Left ventricle myocardium inferior (tissue), 1 donor: ENCODE results near the gene SYVN1. TPM values are rescaled to one million over a fixed set of nuclear protein-coding genes. Genes with fewer than 3 reads are reported as not detected.

Experiments used
- DNase-seq: peaks from one replicate; pipeline ENCODE4 v3.0.0-alpha.2; 2020
- H3K27ac ChIP-seq: fragments of 200-600 bp; replicated peaks from 2 replicates; pipeline ENCODE4 v1.8.0; 2021
- H3K27me3 ChIP-seq: fragments of 200-600 bp; 2 replicates; pipeline ENCODE4 v1.8.0; 2021; ENCODE audit warnings: low read depth
- H3K36me3 ChIP-seq: fragments of 200-600 bp; 2 replicates; pipeline ENCODE4 v1.8.0; 2021
- H3K4me1 ChIP-seq: fragments of 200-600 bp; 2 replicates; pipeline ENCODE4 v1.8.0; 2021
- H3K4me3 ChIP-seq: fragments of 200-600 bp; 2 replicates; pipeline ENCODE4 v1.8.0; 2021; ENCODE audit warnings: mild to moderate bottlenecking, moderate library complexity
- H3K9me3 ChIP-seq: fragments of 200-600 bp; replicated peaks from 2 replicates; pipeline ENCODE4 v1.8.0; 2021
- intact Hi-C: fragments of 100-400 bp; cut with micrococcal nuclease; formaldehyde crosslinking; loops from one replicate; pipeline ENCODE4 v1.11.0; 2022
- long read RNA-seq: library from polyadenylated mRNA; unstranded; transcript quantifications from one replicate; pipeline ENCODE4 v2.0.0, GENCODE V29; 2021
- total RNA-seq: library from RNA; stranded (reverse); fragmentation: NEBNext Ultra II Directional; extraction: Animal tissue kit (Norgen Biotek cat#: 25700); gene quantifications from one replicate; pipeline ENCODE4 v1.2.1, GENCODE V29; 2021
- TF ChIP-seq, protein P1 (sequence below): fragments of 200-600 bp; IDR thresholded peaks from 2 replicates; pipeline ENCODE4 v1.8.0; 2021; ENCODE audit warnings: antibody characterized with exemption, mild to moderate bottlenecking, borderline replicate concordance
- donor health status: DM: no; HTN: yes; CAD: no; lungs with severe emphysema.

SYVN1 gene
- 25.6 TPM for total RNA-seq
- long read RNA-seq, transcript SYVN1-203 (16 exons, 3,052 nt), result minor isoform, 6 of 30 reads
- long read RNA-seq, transcript SYVN1-201 (16 exons, 3,048 nt), result major isoform, 10 of 30 reads
- long read RNA-seq, partial matches to known transcripts, result 7 of 30 reads
- long read RNA-seq, other reads (novel, unspliced or antisense), result 7 of 30 reads

DNA sequence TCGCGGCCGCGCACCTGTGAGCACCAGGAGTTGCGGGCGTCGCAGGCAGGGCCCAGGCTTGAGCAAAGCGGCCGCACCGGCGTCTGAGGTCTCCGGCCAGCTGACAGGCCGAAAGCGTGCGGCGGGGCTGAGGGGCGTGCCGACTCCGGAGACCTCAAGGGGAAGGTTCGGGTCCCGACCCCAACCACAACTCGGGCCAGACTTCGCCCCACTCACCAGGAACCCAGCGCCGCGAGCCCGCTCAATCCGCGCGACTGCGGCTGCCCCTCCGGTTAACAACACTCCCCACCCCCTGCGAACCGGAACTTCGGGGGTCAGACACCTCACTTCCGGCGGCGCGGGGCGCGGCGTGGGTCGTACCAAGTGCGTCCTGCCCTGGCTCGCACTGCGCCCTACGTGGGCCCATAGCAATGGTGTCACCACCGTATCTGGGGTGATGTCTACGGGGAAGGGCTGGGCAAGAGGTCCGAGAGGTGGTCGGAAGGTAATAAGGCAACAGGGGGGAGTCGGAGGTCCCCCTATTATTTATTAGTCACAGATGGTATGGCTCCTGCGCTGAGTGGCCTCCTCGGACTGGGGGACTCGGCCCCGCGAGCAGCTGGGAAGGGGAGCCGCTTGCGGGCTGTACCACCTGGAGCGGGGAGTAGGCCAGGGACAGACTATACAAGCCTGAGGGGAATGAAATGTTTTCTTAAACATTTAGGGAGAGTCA, at the start of gene SYVN1:
Gene SYVN1 (minus strand): TSS at position 280 of the 712 bp plus-strand sequence. CDS start 918 bp downstream, outside the sequence.
- intact Hi-C loops, result no loop called here
- TF ChIP-seq, protein P1, sequence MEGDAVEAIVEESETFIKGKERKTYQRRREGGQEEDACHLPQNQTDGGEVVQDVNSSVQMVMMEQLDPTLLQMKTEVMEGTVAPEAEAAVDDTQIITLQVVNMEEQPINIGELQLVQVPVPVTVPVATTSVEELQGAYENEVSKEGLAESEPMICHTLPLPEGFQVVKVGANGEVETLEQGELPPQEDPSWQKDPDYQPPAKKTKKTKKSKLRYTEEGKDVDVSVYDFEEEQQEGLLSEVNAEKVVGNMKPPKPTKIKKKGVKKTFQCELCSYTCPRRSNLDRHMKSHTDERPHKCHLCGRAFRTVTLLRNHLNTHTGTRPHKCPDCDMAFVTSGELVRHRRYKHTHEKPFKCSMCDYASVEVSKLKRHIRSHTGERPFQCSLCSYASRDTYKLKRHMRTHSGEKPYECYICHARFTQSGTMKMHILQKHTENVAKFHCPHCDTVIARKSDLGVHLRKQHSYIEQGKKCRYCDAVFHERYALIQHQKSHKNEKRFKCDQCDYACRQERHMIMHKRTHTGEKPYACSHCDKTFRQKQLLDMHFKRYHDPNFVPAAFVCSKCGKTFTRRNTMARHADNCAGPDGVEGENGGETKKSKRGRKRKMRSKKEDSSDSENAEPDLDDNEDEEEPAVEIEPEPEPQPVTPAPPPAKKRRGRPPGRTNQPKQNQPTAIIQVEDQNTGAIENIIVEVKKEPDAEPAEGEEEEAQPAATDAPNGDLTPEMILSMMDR, result no peak
- H3K4me1 ChIP-seq, result peaks cover 35% of the 10 kb centered on the region
- H3K27me3 ChIP-seq, result no peaks in the 10 kb centered on the region
- peak; percentile 90 for DNase-seq
- H3K27ac ChIP-seq, result peak within 1 kb of the TSS; percentile 100
- H3K36me3 ChIP-seq, result peaks cover 37% of the 10 kb centered on the region
- H3K4me3 ChIP-seq, result peak within 1 kb of the TSS; percentile 99
- H3K9me3 ChIP-seq, result no peaks in the 10 kb centered on the region

DNA sequence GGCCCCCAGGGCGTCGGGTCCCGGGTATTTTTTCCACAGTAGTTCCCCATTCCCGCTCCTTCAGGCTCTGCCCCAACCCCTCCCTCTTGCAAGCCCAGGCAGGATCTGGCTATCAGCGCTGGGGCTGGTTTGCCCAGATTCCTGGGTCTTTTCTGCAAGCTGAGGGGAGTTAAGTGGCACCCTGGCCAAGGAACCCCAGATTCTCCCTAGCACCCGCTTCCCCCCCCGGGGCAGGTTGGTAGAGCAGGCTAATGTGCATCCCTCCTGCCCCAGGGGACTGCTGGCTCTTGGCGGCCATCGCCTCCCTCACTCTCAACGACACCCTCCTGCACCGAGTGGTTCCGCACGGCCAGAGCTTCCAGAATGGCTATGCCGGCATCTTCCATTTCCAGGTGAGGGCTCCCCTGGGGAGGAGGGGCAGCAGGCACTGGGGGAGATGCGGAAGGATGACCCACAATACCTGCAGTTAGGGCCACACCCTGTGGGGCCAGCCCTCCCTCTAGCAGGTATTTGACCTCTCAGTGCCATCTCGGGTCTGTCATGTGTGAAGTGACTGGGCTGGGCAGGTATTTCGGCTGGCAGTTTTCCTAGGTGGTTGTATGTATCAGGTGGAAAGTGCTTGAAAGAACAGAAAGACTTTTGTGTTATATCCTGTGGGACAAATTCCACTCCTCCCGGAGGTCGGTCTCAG, 49.0 kb upstream of the SYVN1 start:
- H3K4me3 ChIP-seq, result peak overlapping the region; percentile 96
- H3K27me3 ChIP-seq, result no peaks in the 10 kb centered on the region
- no peak for DNase-seq
- peaks cover 36% of the 10 kb centered on the region for H3K4me1 ChIP-seq
- H3K9me3 ChIP-seq, result no peaks in the 10 kb centered on the region
- intact Hi-C loops, result no loop called here
- H3K27ac ChIP-seq, result peak overlapping the region; percentile 93
- H3K36me3 ChIP-seq, result peaks cover 30% of the 10 kb centered on the region
- TF ChIP-seq, protein P1, result no peak

DNA sequence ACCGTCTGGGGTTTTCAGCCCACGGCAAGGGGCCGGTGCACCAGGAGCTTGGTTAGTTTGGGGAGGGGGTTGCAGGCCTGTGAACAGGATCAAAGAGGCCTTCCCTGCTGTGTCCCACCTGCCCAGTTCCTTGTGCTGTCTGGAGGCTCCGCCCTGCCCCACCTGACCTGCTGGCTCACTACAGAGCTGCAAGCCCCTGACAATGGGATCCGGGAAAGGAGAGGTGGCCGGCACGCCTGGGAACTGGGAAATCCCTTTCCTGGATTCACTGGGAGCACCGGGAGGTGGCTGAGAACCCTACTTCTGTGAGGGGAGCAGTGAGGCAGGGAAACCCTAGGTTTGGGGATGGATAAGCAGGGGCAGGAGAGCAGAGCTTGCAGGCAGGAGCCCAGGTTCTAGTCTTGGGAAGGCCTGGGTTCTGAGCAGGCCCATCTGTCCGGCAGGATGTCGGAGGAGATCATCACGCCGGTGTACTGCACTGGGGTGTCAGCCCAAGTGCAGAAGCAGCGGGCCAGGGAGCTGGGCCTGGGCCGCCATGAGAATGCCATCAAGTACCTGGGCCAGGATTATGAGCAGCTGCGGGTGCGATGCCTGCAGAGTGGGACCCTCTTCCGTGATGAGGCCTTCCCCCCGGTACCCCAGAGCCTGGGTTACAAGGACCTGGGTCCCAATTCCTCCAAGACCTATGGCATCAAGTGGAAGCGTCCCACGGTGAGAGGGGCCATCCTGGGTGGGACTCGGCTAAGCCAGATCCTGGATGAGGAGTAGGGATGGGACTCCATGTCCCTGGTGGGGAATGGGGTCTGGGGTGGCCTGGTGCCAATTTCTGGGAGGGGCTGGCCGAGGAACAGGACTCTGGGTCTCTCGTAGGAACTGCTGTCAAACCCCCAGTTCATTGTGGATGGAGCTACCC, 48.2 kb upstream of the SYVN1 start:
- intact Hi-C loops, result no loop called here
- TF ChIP-seq, protein P1, result no peak
- Histone ChIP-seq H3K27ac (peak overlapping the region; percentile 93), H3K36me3 (peaks cover 21% of the 10 kb centered on the region), H3K4me3 (peak overlapping the region; percentile 96), H3K27me3 (no peaks in the 10 kb centered on the region), H3K4me1 (peaks cover 36% of the 10 kb centered on the region), H3K9me3 (no peaks in the 10 kb centered on the region)
- DNase-seq, result peak; percentile 27

DNA sequence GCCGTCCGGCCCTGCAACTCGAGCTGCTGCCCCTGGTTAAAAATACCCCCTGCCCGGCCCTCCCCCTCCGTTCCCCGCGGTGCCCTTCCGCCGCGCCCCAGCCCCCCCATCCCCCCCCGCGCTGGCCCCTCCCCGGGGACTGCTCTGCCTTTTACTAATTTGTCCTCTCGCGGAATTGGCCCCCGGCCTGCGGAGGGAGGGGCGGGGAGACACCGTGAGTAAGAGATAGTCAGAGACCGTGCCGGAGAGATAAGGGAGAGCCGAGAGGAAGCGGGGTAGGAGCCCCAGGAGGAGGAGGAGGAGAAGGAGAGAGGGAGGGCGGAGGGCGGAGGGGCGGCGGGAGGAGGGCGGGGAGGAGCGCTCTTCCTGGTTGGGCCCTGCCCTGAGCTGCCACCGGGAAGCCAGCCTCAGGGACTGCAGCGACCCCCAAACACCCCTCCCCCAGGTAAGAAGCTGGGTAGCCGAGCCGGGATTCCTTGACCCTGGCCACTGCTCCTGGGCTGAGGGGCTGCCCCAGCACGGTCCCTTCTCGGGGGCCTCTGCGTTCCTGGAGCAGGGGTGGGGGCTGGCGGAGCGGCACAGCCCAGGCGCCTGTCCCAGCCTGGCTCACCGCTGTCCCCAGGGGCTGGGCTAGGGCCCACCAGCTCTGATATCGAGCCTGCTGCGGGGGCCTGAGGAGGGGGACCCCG, 47.4 kb upstream of the SYVN1 start, which contains the start of gene CAPN1:
Gene CAPN1 (plus strand): TSS at position 360 of the 689 bp plus-strand sequence. CDS start 774 bp downstream, outside the sequence.
- intact Hi-C loops, result no loop called here
- no peaks in the 10 kb centered on the region for H3K9me3 ChIP-seq
- TF ChIP-seq, protein P1, result no peak
- peak within 1 kb of the TSS; percentile 93 for H3K27ac ChIP-seq
- peak; percentile 84 for DNase-seq
- no peaks in the 10 kb centered on the region for H3K27me3 ChIP-seq
- peaks cover 36% of the 10 kb centered on the region for H3K4me1 ChIP-seq
- peak within 1 kb of the TSS; percentile 96 for H3K4me3 ChIP-seq
- H3K36me3 ChIP-seq, result peaks cover 13% of the 10 kb centered on the region
